NCI-H82 treated with DMSO at 0.1 percent for 48 hours (cell line): ENCODE data around the gene POLR2L.

Source experiments
- DNase-seq: peaks from one replicate; lab custom pipeline; 2025; ENCODE audit not compliant: unreplicated experiment; lab: John Stamatoyannopoulos, UW

The POLR2L gene

DNA sequence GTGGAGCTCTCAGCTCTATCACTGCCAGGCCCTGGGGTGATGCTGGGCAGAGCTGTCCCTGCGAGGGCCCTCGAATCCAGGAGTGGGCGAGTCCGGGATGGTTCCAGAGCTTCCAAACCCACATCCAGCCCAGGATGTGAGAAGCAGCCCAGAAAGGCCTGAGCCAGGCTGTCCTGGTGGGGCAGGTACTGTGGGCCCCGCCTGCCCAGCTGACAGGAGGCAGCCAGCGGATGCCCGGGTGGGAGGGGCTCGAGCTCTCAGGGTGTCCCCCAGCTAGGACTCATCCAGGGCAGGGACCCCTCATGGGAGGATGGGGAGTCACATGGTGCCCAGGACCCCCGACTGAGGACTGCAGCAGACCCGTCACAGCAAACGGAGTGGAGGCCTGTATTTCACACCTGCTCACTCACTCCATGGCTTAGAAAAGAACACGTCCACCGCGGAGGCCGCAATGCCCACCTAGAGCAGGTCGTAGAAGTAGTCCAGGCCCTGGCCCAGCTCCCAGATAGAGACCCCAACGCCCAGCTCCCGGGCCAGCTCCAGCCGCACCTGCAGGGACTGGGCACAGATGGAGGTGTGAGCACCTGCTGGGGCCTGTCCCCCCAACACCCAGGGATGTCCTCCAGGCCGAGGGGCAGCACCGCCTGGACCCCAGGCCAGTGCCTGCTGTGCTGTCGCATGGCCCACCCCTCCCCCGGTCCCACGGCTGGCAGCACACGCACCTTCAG, 27.2 kb upstream of the POLR2L start:
- DNase-seq: no peak

DNA sequence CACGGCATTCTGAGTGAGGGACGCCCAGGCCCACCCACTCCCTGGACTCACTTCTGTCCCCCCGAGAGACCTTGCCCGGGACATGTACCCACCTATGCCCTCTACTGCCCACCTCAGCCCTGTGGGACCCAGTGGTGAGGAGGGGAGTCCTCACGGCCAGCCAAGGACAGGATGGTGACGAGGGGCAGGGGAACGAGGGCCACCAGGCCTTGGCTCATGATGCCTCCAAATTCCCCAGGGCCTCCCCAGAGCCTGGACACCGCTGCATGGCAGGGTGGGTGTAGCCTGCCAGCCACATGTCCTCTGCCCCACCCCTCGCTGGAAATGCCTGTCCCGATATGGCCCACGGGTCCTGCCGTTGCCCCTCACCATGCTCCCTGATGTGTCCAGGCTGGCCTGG, 26.5 kb upstream of the POLR2L start:
- DNase-seq: no peak

DNA sequence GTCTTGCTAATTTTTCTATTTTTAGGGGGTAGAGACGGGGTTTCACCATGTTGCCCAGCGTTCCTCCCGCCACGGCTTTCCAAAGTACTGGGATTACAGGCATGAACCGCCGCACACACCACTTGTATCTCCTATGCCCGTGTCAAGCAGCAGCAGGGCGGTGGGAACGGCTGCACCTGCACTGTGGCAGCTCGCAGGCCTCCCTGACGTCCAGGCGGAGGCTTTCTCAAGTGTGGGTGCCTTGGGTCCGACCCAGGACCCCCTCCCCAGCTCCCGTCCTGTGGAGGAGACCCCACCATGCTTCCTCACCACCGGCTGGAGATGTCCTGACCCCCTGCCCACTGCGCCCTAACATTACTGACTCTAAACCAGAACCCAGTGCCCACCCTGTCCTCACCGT, 26.1 kb upstream of the POLR2L start:
- DNase-seq: no peak

DNA sequence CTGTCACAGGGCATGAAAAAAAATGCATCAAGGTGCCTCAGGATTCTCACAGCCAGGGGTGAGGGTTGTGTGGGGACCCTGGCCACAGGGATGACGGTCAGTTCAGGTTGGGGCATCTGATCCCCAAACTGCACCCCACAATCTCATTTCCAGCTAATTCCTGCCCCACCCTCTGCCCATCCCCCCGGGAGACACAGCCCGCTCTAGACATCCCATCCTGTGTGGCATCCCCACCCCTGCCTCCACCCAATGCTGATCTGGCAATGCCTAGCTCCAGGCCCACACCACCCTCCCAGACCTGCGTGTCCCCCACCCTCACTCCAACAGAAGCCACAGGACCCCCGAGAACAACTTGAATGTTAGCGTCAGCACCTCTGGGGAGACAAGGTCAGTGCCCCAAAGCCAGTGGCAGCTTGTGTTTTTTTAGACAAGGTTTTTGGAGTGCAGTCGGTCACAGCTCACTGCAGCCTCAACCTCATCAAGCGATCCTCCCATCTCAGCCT, 25.6 kb upstream of the POLR2L start:
- DNase-seq: no peak

DNA sequence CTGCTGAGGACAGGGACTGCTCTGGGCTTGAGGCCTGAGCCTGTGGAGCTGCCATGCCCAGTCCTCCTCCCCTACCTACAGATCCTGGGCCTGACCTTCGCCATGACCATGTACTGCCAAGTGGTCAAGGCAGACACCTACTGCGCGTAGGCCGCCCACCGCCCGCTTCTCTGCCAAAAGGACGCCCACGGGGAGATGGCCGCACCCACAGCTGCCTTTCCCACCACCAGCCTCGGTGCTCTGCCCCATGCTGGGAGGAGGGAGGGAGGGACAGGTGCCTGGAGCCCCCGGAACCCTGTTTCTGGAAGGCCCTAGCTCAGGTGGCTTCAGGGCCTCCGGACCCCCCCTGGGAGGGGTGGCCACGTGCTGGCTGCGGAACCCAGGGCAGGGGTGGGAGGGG, 24.2 kb upstream of the POLR2L start:
- DNase-seq: no peak

DNA sequence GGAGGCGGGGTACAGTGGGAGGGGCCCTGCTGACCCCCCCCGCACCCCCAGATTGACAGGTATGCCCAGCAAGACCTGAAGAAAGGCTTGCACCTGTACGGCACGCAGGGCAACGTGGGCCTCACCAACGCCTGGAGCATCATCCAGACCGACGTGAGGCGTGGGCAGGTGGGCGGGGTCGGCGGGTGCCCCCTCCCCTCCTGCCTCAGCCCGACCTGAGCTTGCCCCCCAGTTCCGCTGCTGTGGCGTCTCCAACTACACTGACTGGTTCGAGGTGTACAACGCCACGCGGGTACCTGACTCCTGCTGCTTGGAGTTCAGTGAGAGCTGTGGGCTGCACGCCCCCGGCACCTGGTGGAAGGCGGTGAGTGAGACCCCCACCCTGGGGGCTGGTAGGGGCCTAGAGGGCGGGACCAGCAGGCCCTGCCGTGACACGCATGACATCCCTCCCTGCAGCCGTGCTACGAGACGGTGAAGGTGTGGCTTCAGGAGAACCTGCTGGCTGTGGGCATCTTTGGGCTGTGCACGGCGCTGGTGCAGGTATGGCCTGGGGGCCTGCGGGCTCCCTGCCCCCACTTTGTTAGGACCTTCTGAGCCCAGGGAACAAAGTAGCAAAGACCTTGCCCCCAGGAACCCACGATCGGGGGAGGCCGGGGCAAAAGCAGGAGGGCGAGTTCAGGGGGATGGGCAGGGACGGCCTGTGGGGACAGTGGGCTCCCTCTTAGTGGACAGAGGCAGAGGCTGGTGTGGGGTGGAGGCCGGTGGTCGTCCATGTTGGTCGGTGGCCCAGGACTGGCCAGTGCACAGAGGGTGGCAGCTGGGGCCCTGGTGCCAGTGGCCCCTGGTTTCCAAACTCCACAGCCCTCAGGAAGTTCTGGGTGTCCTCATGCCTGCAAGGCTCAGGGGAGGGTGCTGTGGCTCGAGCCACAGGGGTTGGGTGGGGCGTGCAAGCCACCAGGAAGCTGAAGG, 23.4 kb upstream of the POLR2L start:
- DNase-seq: no peak

DNA sequence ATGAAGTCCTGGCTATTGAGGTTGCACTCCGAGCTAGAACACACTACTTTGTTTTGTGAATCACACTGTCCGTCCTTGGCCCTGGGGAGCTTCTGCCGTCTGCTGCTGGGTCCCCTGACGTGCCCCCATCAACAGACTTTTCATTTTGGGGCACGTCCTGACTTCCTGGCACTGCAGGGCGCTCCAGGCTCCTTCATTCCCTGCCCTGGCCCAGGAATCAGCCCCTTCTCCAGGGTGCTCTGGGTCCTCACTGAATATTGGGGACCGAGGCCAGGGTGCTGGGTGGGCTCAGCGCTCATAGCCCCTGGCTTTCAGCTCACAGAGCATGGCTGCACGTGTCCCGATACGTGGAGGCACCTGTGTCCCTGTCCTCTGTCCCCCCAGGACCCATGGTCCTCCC, 22.6 kb upstream of the POLR2L start:
- DNase-seq: no peak

DNA sequence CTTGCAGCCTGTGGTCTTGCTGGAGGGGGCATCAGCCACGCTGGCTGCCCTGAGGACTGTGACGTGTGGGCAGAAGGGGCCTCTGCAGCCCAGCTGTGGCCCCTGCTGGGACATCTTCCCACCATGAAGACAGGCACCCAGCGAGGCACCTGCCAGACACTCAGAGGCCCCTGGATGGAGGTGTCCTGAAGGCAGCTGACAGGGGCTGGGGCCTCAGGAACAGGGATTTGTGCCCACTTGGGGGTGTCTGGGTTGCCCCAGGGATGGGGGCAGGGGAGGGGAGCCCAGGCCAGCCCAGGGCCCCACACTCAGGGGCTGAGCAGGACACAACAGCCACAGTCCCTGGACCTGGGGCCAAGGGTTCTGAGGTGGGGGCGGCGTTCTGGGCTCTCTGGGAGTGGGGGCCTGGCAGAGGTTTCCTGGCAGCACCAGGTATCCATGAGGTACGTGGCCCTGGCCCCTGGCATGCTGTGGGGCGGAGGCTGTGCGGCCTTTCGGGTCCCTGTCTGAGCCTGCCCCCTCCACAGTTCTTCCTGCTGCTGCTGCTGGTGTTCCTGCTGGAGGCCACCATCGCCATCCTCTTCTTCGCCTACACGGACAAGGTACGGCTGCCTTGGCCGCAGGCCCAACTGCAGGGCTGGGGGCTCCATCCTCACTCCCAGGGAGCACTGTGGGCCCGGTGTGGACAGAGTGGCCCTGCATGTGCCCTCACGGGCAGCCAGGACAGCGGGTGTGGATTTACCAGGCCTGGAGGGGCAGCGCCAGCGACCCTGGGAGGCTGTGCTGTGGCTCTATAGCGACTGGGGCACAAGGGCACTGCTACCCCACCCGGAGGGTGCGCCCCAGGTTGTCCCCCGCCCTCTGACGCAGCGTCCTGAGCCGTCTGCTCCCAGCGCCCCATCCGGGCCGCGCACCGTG, 21.8 kb upstream of the POLR2L start:
- DNase-seq: no peak

DNA sequence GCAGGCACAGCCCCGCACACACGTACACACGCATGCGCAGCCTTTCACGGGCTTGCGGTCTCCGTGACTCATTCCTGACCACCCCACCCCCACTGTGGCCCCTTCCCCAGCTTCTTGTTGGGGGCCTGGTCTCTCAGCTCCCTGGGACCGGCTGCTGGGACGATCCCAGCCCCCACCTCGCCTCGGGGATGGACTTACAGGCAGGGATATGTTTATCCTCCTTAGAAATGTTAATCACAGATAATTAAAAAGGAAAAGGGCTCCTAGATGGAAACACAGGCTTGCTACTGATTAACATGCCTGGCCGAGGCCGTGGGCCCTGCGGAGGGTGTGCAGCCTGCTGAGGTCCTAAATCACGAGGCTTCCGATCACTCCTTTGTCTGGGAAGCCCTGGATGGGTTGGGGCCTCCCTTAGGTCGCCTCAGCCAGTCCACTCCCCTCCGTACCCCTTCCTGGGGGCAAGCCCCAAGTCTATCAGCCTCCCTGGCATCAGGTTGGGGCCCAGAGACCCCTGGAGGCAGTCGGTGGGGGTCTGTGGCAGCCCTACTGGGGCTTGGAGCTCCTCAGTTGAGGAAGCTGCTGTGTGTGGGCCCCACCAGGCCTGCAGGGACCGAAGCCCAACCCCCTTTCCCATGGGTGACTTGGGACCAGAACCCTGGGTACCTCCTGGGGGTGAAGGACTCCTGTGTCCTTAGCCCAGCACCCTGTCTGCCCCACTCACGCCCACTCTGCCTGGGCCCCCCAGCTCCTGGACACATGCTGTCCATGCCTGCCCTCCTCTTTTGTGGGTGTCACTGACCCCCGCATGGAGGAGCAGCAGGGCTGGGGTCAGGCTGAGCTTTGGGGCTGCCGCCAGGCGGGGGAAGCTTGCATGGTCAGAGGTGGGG, 20.9 kb upstream of the POLR2L start:
- no peak for DNase-seq

DNA sequence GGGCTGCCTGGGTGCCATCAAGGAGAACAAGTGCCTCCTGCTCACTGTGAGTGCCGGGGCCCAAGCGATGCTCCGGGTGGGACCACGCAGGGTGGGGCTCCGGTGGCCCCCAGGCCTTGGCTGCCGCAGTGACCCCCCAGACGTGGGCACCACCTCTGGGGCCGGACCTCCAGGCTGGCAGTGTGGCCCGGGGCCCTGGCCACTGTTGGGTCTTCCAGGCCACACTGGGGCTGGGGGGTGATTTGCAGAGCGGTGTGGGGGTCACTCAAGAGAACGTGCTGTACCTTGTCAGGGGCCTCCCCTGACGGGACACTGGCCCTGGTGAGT, 20.3 kb upstream of the POLR2L start:
- DNase-seq: no peak

DNA sequence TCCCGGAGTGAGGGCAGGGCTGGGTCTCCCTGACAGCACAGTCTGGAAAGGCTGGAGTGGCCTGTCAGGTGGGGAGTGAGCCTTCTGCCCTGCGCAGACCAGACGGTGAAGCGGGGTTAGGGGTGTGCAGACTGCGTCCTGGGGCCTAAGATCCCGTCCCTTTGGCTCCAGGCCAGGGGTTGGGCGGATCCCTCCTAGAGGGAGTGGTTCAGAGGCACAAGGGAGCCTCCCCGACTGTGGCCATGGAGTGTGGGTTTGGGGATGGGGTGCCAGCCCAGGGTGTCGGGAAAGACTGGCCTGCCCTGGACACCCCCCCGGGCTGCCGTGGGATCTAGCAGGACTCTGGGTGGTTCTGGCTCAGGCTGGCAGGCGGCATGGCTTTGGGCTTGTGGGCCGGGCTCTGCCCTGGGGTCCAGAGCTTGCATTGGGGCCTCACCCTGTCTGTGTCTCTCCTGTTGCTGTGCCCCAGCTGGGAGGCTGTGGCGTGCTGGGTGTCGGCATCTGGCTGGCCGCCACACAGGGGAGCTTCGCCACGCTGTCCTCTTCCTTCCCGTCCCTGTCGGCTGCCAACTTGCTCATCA, 19.8 kb upstream of the POLR2L start:
- DNase-seq: peak; percentile 27

DNA sequence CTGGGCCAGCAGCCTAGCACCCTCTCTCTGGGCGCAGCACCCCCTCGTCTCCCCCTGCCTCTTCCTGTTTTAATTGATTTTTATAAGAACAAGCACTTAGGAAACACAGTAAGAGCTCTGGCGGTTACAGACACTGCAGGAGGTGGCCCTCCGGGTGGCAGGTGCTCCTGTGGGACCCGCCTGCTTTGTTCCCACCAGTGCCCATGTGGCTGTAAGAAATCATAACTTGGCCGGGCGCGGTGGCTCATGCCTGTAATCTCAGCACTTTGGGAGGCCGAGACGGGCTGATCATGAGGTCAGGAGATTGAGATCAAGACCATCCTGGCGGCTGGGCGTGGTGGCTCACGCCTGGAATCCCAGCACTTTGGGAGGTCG, 18.8 kb upstream of the POLR2L start:
- no peak for DNase-seq

DNA sequence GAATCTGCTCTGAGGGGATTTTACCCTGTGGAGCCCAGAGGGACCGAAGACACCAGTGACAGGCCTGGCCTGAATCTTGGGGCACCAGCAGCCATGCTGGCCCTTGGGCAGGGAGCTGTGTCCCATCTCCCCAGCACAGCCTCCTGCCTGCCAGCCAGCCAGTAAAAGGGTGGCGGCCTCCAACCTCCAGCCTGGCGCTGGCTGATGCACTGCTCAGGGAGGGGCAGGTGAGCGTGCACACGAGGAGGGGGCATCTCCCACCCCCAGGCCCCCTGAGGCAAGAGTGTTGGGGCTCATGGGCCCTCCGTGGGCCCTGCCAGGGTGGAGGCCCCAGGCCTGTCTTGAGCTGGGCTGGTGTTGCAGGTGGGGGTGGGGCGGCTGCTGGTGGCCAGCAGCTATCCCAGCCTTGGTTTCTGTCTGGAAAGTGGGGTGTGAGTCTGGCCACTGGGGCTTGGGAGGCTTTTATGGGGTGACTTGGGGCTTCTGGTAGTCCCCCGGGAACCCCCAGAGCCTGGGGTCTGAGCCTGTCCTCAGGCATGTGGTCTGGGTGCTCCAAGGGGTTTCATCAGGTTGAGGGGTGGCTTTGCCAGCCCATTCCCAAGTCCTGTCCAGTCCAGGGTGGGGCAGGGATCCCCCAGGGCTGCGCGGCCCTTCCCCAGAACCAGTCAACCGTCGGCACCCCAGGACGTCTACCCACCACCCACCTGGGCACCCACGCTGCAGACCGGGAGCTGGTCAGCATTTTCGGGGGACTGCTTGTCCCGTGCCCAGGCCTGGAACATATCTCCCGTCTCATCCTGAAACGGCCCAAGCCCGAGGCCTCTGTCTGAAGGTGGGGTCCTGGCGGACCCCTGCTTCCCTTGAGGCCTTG, 18.1 kb upstream of the POLR2L start:
- no peak for DNase-seq

DNA sequence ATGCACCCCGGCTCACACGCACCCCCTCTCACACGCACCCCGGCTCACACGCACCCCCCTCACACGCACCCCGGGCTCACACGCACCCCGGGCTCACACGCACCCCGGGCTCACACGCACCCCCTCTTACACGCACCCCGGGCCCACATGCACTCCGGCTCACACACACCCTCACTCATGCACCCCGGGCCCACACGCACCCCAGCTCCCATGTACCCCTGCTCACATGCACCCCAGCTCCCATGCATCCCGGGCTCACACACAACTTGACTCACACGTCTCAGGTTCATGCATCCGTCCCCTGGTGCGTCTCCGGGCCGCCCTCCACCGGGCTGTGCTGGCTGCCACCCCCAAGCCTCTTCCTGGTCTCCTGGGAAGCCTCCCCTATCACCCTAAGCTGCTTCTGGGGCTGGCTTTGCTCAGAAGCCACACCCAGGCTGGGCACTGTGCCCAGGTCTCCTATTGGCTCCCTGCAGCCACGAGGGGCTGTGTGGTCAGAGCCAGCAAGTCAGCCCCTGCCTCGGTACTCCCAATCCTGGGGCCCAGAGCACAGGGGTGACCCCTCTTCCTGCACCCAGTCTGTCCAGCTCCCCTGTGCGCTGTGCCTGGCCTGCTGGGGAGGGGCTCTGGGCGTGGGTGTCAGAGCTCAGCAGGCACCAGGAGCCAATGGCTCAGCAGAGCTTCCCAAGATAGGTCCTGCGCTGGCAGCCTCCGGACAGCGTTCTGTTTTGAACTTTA, 17.2 kb upstream of the POLR2L start:
- DNase-seq: peak; percentile 24

DNA sequence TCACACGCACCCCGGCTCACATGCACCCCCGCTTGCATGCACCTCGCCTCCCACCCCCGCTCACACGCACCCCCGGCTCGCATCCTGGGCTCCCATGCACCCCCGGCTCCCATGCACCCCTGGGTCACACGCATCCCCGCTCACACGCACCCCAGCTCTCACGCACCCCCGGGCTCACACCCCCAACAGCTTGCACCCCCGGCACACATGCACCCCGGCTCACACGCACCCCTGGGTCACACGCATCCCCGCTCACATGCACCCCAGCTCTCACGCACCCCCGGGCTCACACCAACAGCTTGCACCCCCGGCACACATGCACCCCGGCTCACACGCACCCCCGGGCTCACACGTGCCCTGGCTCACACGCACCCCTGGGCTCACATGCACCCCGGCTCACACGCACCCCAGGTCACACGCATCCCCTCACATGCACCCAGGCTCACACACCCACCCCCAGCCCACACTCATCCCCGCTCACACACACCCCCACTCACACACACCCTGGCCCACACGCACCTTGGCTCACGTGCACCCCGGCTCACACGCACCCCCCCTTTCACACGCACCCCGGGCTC, 16.5 kb upstream of the POLR2L start:
- no peak for DNase-seq

DNA sequence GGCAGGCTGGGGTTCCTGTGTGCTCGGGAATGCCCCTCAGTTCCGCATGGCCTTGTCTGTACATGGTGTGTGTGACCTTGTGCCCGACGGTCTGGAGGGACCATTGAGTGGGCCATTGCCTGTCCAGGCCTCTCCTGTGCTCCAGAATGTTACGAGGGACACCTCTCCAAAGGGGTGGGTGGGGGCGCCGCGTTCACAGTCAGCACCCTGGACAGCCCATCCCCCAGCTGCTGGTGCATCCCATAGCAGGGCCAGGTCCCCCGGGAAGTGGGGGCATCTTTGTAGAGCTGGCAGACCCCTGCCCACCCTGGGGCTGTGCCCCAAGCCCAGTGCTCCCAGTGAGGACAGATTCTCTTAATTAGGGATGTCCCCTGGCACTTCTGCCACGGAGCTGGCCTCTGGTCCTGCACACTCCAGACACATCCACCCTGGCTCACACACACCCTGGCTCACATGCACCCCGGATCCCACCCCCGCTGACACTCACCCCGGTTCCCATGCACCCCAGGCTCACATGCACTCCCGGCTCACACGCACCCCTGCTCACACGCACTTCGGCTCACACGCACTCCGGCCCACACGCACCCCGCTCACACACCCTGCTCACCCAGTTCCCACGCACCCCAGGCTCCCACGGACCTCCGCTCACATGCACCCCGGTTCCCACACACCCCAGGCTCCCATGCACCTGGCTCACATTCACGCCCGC, 15.9 kb upstream of the POLR2L start:
- DNase-seq: no peak

DNA sequence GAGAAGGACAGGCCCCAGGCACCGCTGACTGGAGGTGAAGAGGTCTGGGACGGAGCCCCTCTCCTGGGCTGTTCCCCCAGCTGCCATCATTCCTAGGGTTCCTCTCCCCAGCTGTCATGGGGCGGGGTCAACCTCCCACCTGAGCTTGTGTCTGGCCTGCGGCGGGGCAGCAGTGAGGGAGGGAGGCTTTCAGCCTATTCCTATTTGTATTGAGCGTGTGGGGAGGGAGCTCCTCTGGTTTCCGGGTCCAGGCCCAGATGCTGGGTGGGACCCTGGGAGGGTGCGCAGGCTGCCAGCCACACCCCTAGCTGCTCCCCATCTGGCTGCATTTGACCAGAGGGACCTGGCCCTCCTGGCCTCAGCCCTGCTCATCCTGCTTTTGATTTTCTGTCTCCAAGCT, 14.1 kb upstream of the POLR2L start:
- no peak for DNase-seq
